Measurements from ENCODE around the gene CD8B2. TPM values are rescaled to one million over a fixed set of nuclear protein-coding genes. Genes with fewer than 3 reads are reported as not detected.
"Not testable (repeated sequence)": the region's sequence is repeated elsewhere in the genome, so short reads cannot be mapped to it uniquely, and the experiment has no call there.

The CD8B2 gene
- total and polyA plus RNA-seq, 9 of the 15 experiments (the other 6 are each of a cell fraction or from before 2014, with no cell fraction given), result 0.03 TPM; not detected in 8

- H3K9me1 ChIP-seq (ENCODE audit: control insufficient read depth, insufficient read depth, low read length); BruUV-seq (replicated peaks); intact Hi-C loops (cut with micrococcal nuclease); H3K36me3 ChIP-seq (ENCODE audit: control insufficient read depth, insufficient read depth, low read length); POLR2A ChIA-PET; H3K4me2 ChIP-seq (ENCODE audit: insufficient read depth, low read length); H4K20me1 ChIP-seq (replicated peaks; ENCODE audit: control insufficient read depth, insufficient read depth, low read length); H3K27ac ChIP-seq (ENCODE audit: extremely low read depth, low read depth, low read length); FAIRE-seq; H3K4me3 ChIP-seq; CTCF ChIA-PET (ENCODE audit: low intra/inter-chr PET ratio); DNase-seq (ENCODE audit: extremely low read depth in 1 of 4, low spot score in 3 of 4); H3K4me1 ChIP-seq (replicated peaks in 1 of 2; ENCODE audit: control insufficient read depth in 2 of 2, insufficient read depth in 2 of 2, low read length in 2 of 2); H3K9me3 ChIP-seq (replicated peaks; ENCODE audit: control insufficient read depth, insufficient read depth, low read depth, low read length); H3K79me2 ChIP-seq (ENCODE audit: control insufficient read depth, insufficient read depth, low read length); H2AFZ ChIP-seq (ENCODE audit: low read depth, low read length); H3K9ac ChIP-seq (ENCODE audit: insufficient read depth in 1 of 2, low read depth in 2 of 2, low read length in 2 of 2); ATAC-seq; in situ Hi-C loops (cut with MboI); H3K27me3 ChIP-seq (ENCODE audit: control insufficient read depth in 2 of 2, insufficient read depth in 2 of 2, low read length in 2 of 2): not testable (repeated sequence)
- WGBS (ENCODE audit: insufficient coverage, low coverage, missing lambda C conversion rate), result 0% methylated on average over 5 of the region's 6 CpGs
Measured at GRCh38 chr2:106492913-106493312, 5.7 kb downstream of the CD8B2 start.

DNA sequence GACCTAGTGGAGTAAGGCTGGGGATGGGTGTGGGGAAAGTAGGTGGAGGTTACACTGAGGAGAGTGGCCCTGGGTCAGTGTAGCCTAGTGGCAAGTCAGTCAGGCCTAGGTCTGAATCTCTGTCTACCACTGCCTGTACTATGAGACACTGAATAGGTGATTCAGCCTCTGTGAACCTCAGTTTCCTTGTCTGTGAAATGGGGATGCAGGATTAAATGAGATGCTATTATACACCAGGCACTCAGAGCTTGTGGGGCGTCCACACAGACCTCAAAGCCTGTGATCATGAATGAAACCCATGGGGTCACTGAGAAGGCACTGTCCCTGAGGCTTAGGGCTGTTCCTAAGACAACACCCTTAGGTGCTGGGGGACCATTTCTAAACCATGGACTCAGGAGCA is 11.4 kb downstream of the CD8B2 start:
- CTCF ChIA-PET (ENCODE audit: low intra/inter-chr PET ratio); H3K79me2 ChIP-seq (ENCODE audit: control insufficient read depth, insufficient read depth, low read length); BruUV-seq (replicated peaks); H3K4me3 ChIP-seq; H3K4me2 ChIP-seq (ENCODE audit: insufficient read depth, low read length); DNase-seq (ENCODE audit: extremely low read depth in 1 of 4, low spot score in 3 of 4); FAIRE-seq; H3K9me1 ChIP-seq (ENCODE audit: control insufficient read depth, insufficient read depth, low read length); H3K4me1 ChIP-seq (replicated peaks in 1 of 2; ENCODE audit: control insufficient read depth in 2 of 2, insufficient read depth in 2 of 2, low read length in 2 of 2); POLR2A ChIA-PET; H3K27ac ChIP-seq (ENCODE audit: extremely low read depth, low read depth, low read length); intact Hi-C loops (cut with micrococcal nuclease); ATAC-seq; H3K9ac ChIP-seq (ENCODE audit: insufficient read depth in 1 of 2, low read depth in 2 of 2, low read length in 2 of 2); in situ Hi-C loops (cut with MboI); H3K27me3 ChIP-seq (ENCODE audit: control insufficient read depth in 2 of 2, insufficient read depth in 2 of 2, low read length in 2 of 2); H3K36me3 ChIP-seq (ENCODE audit: control insufficient read depth, insufficient read depth, low read length); H2AFZ ChIP-seq (ENCODE audit: low read depth, low read length); H4K20me1 ChIP-seq (replicated peaks; ENCODE audit: control insufficient read depth, insufficient read depth, low read length); H3K9me3 ChIP-seq (replicated peaks; ENCODE audit: control insufficient read depth, insufficient read depth, low read depth, low read length): not testable (repeated sequence)
- TF ChIP-seq SMARCA5 (IDR thresholded peaks at IDR 0.05) (0 out of 2 replicates have a peak, but pooled peaks have one; percentile 32), RBM25 (IDR thresholded peaks at IDR 0.05; ENCODE audit: low read depth, low read length, severe bottlenecking) (peak; percentile 68)
- no CpG with 5 or more reads among the region's 1 CpG for WGBS (ENCODE audit: insufficient coverage, low coverage, missing lambda C conversion rate)

GRCh38 chr2:106500350-106500749 is 13.2 kb downstream of the CD8B2 start:
- H3K4me2 ChIP-seq (ENCODE audit: insufficient read depth, low read length); intact Hi-C loops (cut with micrococcal nuclease); H3K4me3 ChIP-seq; H3K27me3 ChIP-seq (ENCODE audit: control insufficient read depth in 2 of 2, insufficient read depth in 2 of 2, low read length in 2 of 2); H3K9me1 ChIP-seq (ENCODE audit: control insufficient read depth, insufficient read depth, low read length); H2AFZ ChIP-seq (ENCODE audit: low read depth, low read length); H3K4me1 ChIP-seq (replicated peaks in 1 of 2; ENCODE audit: control insufficient read depth in 2 of 2, insufficient read depth in 2 of 2, low read length in 2 of 2); ATAC-seq; H3K9me3 ChIP-seq (replicated peaks; ENCODE audit: control insufficient read depth, insufficient read depth, low read depth, low read length); H3K79me2 ChIP-seq (ENCODE audit: control insufficient read depth, insufficient read depth, low read length); CTCF ChIA-PET (ENCODE audit: low intra/inter-chr PET ratio); H3K27ac ChIP-seq (ENCODE audit: extremely low read depth, low read depth, low read length); H3K36me3 ChIP-seq (ENCODE audit: control insufficient read depth, insufficient read depth, low read length); H4K20me1 ChIP-seq (replicated peaks; ENCODE audit: control insufficient read depth, insufficient read depth, low read length); H3K9ac ChIP-seq (ENCODE audit: insufficient read depth in 1 of 2, low read depth in 2 of 2, low read length in 2 of 2); DNase-seq (ENCODE audit: extremely low read depth in 1 of 4, low spot score in 3 of 4); POLR2A ChIA-PET; BruUV-seq (replicated peaks); FAIRE-seq; in situ Hi-C loops (cut with MboI): not testable (repeated sequence)
- 4% methylated on average over 6 of the region's 7 CpGs for WGBS (ENCODE audit: insufficient coverage, low coverage, missing lambda C conversion rate)

GRCh38 chr2:106502351-106502750 is 15.2 kb downstream of the CD8B2 start:
- H3K27ac ChIP-seq (ENCODE audit: extremely low read depth, low read depth, low read length); POLR2A ChIA-PET; H3K4me2 ChIP-seq (ENCODE audit: insufficient read depth, low read length); H2AFZ ChIP-seq (ENCODE audit: low read depth, low read length); ATAC-seq; H4K20me1 ChIP-seq (replicated peaks; ENCODE audit: control insufficient read depth, insufficient read depth, low read length); in situ Hi-C loops (cut with MboI); H3K9me1 ChIP-seq (ENCODE audit: control insufficient read depth, insufficient read depth, low read length); FAIRE-seq; H3K36me3 ChIP-seq (ENCODE audit: control insufficient read depth, insufficient read depth, low read length); H3K9me3 ChIP-seq (replicated peaks; ENCODE audit: control insufficient read depth, insufficient read depth, low read depth, low read length); DNase-seq (ENCODE audit: extremely low read depth in 1 of 4, low spot score in 3 of 4); H3K4me3 ChIP-seq; H3K9ac ChIP-seq (ENCODE audit: insufficient read depth in 1 of 2, low read depth in 2 of 2, low read length in 2 of 2); H3K79me2 ChIP-seq (ENCODE audit: control insufficient read depth, insufficient read depth, low read length); BruUV-seq (replicated peaks); H3K27me3 ChIP-seq (ENCODE audit: control insufficient read depth in 2 of 2, insufficient read depth in 2 of 2, low read length in 2 of 2); H3K4me1 ChIP-seq (replicated peaks in 1 of 2; ENCODE audit: control insufficient read depth in 2 of 2, insufficient read depth in 2 of 2, low read length in 2 of 2); CTCF ChIA-PET (ENCODE audit: low intra/inter-chr PET ratio); intact Hi-C loops (cut with micrococcal nuclease): not testable (repeated sequence)
- 4% methylated on average over 5 of the region's 8 CpGs for WGBS (ENCODE audit: insufficient coverage, low coverage, missing lambda C conversion rate)

Measured in K562 (cell line).